ENCODE results near the gene ASIC4.

Gene ASIC4

GRCh38 chr2:219552382-219553167 lies 38.3 kb downstream of the ASIC4 start:
- peak; percentile 75 for DNase-seq (ENCODE audit: low spot score)

- DNase-seq (ENCODE audit: low spot score): no peak
Measured at GRCh38 chr2:219553168-219553417, 38.8 kb downstream of the ASIC4 start.

GRCh38 chr2:219553463-219553963 lies 39.2 kb downstream of the ASIC4 start:
- DNase-seq (ENCODE audit: low spot score): no peak

GRCh38 chr2:219554350-219554749 lies 40.1 kb downstream of the ASIC4 start:
- no peak for DNase-seq (ENCODE audit: low spot score)

GRCh38 chr2:219555956-219556355 lies 41.7 kb downstream of the ASIC4 start:
- no peak for DNase-seq (ENCODE audit: low spot score)

- no peak for DNase-seq (ENCODE audit: low spot score)
Measured at GRCh38 chr2:219556413-219556812, 42.1 kb downstream of the ASIC4 start.

- no peak for DNase-seq (ENCODE audit: low spot score)
Measured at GRCh38 chr2:219557320-219557719, 43.0 kb downstream of the ASIC4 start.

GRCh38 chr2:219557791-219558785 lies 43.8 kb downstream of the ASIC4 start:
- DNase-seq (ENCODE audit: low spot score): no peak

GRCh38 chr2:219559156-219559915 lies 45.1 kb downstream of the ASIC4 start:
- no peak for DNase-seq (ENCODE audit: low spot score)

GRCh38 chr2:219560037-219560892 lies 46.0 kb downstream of the ASIC4 start:
- DNase-seq (ENCODE audit: low spot score): no peak

GRCh38 chr2:219560893-219561178 lies 46.6 kb downstream of the ASIC4 start:
- DNase-seq (ENCODE audit: low spot score): no peak

- no peak for DNase-seq (ENCODE audit: low spot score)
Measured at GRCh38 chr2:219561179-219562048, 47.1 kb downstream of the ASIC4 start.

GRCh38 chr2:219562049-219563020 lies 48.1 kb downstream of the ASIC4 start:
- no peak for DNase-seq (ENCODE audit: low spot score)

GRCh38 chr2:219563271-219563928 lies 49.1 kb downstream of the ASIC4 start:
- no peak for DNase-seq (ENCODE audit: low spot score)

GRCh38 chr2:219565130-219566080 lies 51.1 kb downstream of the ASIC4 start:
- no peak for DNase-seq (ENCODE audit: low spot score)

GRCh38 chr2:219566640-219567039 lies 52.4 kb downstream of the ASIC4 start:
- no peak for DNase-seq (ENCODE audit: low spot score)

GRCh38 chr2:219567131-219567530 lies 52.8 kb downstream of the ASIC4 start:
- DNase-seq (ENCODE audit: low spot score): no peak

Measured in globus pallidus (tissue), 1 donor.